ENCODE measurements around the gene OIP5. TPM values are rescaled to one million over a fixed set of nuclear protein-coding genes. Genes with fewer than 3 reads are reported as not detected.
A peak's percentile ranks its signal among the peaks of the same experiment; 100 is the strongest.

OIP5 gene
- total and polyA plus RNA-seq, 2 of the 13 experiments (the other 11 are each of a cell fraction or from before 2014, with no cell fraction given): 10.7 to 38.0 TPM

- TF ChIP-seq, protein P1, sequence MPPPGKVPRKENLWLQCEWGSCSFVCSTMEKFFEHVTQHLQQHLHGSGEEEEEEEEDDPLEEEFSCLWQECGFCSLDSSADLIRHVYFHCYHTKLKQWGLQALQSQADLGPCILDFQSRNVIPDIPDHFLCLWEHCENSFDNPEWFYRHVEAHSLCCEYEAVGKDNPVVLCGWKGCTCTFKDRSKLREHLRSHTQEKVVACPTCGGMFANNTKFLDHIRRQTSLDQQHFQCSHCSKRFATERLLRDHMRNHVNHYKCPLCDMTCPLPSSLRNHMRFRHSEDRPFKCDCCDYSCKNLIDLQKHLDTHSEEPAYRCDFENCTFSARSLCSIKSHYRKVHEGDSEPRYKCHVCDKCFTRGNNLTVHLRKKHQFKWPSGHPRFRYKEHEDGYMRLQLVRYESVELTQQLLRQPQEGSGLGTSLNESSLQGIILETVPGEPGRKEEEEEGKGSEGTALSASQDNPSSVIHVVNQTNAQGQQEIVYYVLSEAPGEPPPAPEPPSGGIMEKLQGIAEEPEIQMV (CRISPR knock-in tag; IDR thresholded peaks at IDR 0.05; ENCODE audit: low read depth): peak; percentile 72; the same call in 1 of the 2 replicates
- TF ChIP-seq NAIF1 (CRISPR knock-in tag; IDR thresholded peaks at IDR 0.05; ENCODE audit: borderline replicate concordance): no peak
- no peak for TF ChIP-seq ZNF275 (CRISPR knock-in tag; IDR thresholded peaks at IDR 0.05; ENCODE audit: borderline replicate concordance)
- TF ChIP-seq, protein P2, sequence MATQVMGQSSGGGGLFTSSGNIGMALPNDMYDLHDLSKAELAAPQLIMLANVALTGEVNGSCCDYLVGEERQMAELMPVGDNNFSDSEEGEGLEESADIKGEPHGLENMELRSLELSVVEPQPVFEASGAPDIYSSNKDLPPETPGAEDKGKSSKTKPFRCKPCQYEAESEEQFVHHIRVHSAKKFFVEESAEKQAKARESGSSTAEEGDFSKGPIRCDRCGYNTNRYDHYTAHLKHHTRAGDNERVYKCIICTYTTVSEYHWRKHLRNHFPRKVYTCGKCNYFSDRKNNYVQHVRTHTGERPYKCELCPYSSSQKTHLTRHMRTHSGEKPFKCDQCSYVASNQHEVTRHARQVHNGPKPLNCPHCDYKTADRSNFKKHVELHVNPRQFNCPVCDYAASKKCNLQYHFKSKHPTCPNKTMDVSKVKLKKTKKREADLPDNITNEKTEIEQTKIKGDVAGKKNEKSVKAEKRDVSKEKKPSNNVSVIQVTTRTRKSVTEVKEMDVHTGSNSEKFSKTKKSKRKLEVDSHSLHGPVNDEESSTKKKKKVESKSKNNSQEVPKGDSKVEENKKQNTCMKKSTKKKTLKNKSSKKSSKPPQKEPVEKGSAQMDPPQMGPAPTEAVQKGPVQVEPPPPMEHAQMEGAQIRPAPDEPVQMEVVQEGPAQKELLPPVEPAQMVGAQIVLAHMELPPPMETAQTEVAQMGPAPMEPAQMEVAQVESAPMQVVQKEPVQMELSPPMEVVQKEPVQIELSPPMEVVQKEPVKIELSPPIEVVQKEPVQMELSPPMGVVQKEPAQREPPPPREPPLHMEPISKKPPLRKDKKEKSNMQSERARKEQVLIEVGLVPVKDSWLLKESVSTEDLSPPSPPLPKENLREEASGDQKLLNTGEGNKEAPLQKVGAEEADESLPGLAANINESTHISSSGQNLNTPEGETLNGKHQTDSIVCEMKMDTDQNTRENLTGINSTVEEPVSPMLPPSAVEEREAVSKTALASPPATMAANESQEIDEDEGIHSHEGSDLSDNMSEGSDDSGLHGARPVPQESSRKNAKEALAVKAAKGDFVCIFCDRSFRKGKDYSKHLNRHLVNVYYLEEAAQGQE (IDR thresholded peaks at IDR 0.05; ENCODE audit: borderline replicate concordance in 1 of 2, low read depth in 1 of 2, low read length in 2 of 2): no peak
- TF ChIP-seq NKX3-1 (CRISPR knock-in tag; IDR thresholded peaks at IDR 0.05): 0 out of 2 replicates have a peak, but pooled peaks have one; percentile 9
- TF ChIP-seq GATAD1 (CRISPR knock-in tag; IDR thresholded peaks at IDR 0.05): peak; percentile 76
- TF ChIP-seq, protein P3, sequence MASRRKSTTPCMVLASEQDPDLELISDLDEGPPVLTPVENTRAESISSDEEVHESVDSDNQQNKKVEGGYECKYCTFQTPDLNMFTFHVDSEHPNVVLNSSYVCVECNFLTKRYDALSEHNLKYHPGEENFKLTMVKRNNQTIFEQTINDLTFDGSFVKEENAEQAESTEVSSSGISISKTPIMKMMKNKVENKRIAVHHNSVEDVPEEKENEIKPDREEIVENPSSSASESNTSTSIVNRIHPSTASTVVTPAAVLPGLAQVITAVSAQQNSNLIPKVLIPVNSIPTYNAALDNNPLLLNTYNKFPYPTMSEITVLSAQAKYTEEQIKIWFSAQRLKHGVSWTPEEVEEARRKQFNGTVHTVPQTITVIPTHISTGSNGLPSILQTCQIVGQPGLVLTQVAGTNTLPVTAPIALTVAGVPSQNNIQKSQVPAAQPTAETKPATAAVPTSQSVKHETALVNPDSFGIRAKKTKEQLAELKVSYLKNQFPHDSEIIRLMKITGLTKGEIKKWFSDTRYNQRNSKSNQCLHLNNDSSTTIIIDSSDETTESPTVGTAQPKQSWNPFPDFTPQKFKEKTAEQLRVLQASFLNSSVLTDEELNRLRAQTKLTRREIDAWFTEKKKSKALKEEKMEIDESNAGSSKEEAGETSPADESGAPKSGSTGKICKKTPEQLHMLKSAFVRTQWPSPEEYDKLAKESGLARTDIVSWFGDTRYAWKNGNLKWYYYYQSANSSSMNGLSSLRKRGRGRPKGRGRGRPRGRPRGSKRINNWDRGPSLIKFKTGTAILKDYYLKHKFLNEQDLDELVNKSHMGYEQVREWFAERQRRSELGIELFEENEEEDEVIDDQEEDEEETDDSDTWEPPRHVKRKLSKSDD (CRISPR knock-in tag; IDR thresholded peaks at IDR 0.05; ENCODE audit: low read depth): peak; percentile 80; the same call in 1 of the 2 replicates
- TF ChIP-seq GLMP (CRISPR knock-in tag; IDR thresholded peaks at IDR 0.05; ENCODE audit: borderline replicate concordance): no peak
- TF ChIP-seq, protein P4, sequence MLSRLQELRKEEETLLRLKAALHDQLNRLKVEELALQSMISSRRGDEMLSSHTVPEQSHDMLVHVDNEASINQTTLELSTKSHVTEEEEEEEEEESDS (CRISPR knock-in tag; IDR thresholded peaks at IDR 0.05; ENCODE audit: borderline replicate concordance): no peak
- TF ChIP-seq ZNF775 (CRISPR knock-in tag; IDR thresholded peaks at IDR 0.05; ENCODE audit: borderline replicate concordance): no peak
- peak; percentile 78; the same call in 1 of the 2 replicates for TF ChIP-seq ZBTB3 (CRISPR knock-in tag; IDR thresholded peaks at IDR 0.05; ENCODE audit: borderline replicate concordance, low read depth)
- TF ChIP-seq ZMYM3 (CRISPR knock-in tag; IDR thresholded peaks at IDR 0.05): no peak
- TF ChIP-seq KMT2B (CRISPR knock-in tag; IDR thresholded peaks at IDR 0.05): no peak; the same call in 1 of the 2 replicates
- peak; percentile 15 for TF ChIP-seq ETV5 (CRISPR knock-in tag; IDR thresholded peaks at IDR 0.05; ENCODE audit: borderline replicate concordance)
Measured at GRCh38 chr15:41332194-41333025, at the start of gene OIP5, which contains the start of gene NUSAP1 (continued).
